HepG2 (cell line): ENCODE data around the gene SMIM38. TPM values are rescaled to one million over a fixed set of nuclear protein-coding genes. Genes with fewer than 3 reads are reported as not detected.

ENCODE experiments used
- ATAC-seq: fragments of 200-7000 bp; cut with Tn5 transposase; 3 replicates; pipeline ENCODE4 v1.9.1; 2020; ENCODE audit warnings: mild to moderate bottlenecking, moderate library complexity
- BruUV-seq: library from RNA; stranded (reverse); fragments of 400-500 nt; replicated peaks from 2 replicates; lab custom pipeline; 2021; lab: Mats Ljungman, UMichigan
- CTCF ChIA-PET: fragments of 300-600 bp; formaldehyde crosslinking; extraction: SDS; loops from one replicate; lab custom pipeline; 2021; ENCODE audit warnings: low total read pairs, inconsistent platforms, low intra/inter-chr PET ratio; lab: Yijun Ruan, JAX
- POLR2A ChIA-PET: fragments of 350-600 bp; sonication (Branson Sonifier 250); formaldehyde crosslinking; loops from one replicate; lab custom pipeline; 2020; ENCODE audit warnings: antibody characterized with exemption, inconsistent platforms; lab: Yijun Ruan, JAX
- DNase-seq: peaks from one replicate; pipeline ENCODE4 v3.0.0-alpha.2; 2015; ENCODE audit warnings: low spot score
- FAIRE-seq: peaks from 3 replicates; lab custom pipeline; 2011; peaks lifted over from hg19 to GRCh38; lab: Jason Lieb, UNC
- H2AFZ ChIP-seq: one replicate; pipeline ENCODE4 v1.6.1; 2011; ENCODE audit warnings: low read length, inconsistent platforms
- H3K27ac ChIP-seq: fragments of 300-600 bp; 3 replicates; pipeline ENCODE4 v1.8.0; 2011; ENCODE audit warnings: mixed run types, mild to moderate bottlenecking, mixed read lengths, low read length, inconsistent platforms; ENCODE audit not compliant: insufficient read depth; ENCODE audit errors: extremely low read length
- H3K27me3 ChIP-seq, 2 experiments: fragments of 200-600 bp in 1 of 2; 2 replicates in 1 of 2; 3 replicates in 1 of 2; pipeline versions ENCODE4 v1.6.0 to v1.8.0; 2011; ENCODE audit warnings: low read length in 2 of 2, mild to moderate bottlenecking in 2 of 2, moderate library complexity in 2 of 2, inconsistent platforms in 1 of 2; ENCODE audit not compliant: insufficient read depth in 2 of 2, control insufficient read depth in 1 of 2
- H3K36me3 ChIP-seq, 2 experiments: fragments of 200-600 bp in 1 of 2; replicated peaks in 1 of 2; 2 replicates in 1 of 2; 3 replicates in 1 of 2; pipeline versions ENCODE4 v1.5.1 to v1.8.0; 2011; ENCODE audit warnings: low read length in 2 of 2, inconsistent platforms in 1 of 2; ENCODE audit not compliant: insufficient read depth in 2 of 2, control insufficient read depth in 1 of 2
- H3K4me1 ChIP-seq: 2 replicates; pipeline ENCODE4 v1.5.1; 2012; ENCODE audit warnings: low read length, inconsistent platforms; ENCODE audit not compliant: insufficient read depth
- H3K4me2 ChIP-seq: 2 replicates; pipeline ENCODE4 v1.6.0; 2011; ENCODE audit warnings: low read depth, low read length, inconsistent platforms
- H3K4me3 ChIP-seq, 3 experiments: fragments of 200-600 bp in 1 of 3; sonication (generic), shearing (Covaris generic) in 1 of 3; replicated peaks in 1 of 3; 2 replicates each; pipeline ENCODE4 v1.5.1; 2011 to 2016; ENCODE audit warnings: low read length in 3 of 3, inconsistent platforms in 2 of 3, low read depth in 2 of 3, mild to moderate bottlenecking in 2 of 3, control low read depth in 1 of 3, mixed read lengths in 1 of 3; ENCODE audit not compliant: insufficient read depth in 1 of 3
- H3K79me2 ChIP-seq: one replicate; pipeline ENCODE4 v1.6.1; 2011; ENCODE audit warnings: low read length, inconsistent platforms; ENCODE audit not compliant: insufficient read depth
- H3K9ac ChIP-seq: 2 replicates; pipeline ENCODE4 v1.6.0; 2011; ENCODE audit warnings: mild to moderate bottlenecking, low read depth, low read length, inconsistent platforms; ENCODE audit not compliant: insufficient read depth
- H3K9me3 ChIP-seq: 2 replicates; pipeline ENCODE4 v1.5.1; 2012; ENCODE audit warnings: mild to moderate bottlenecking, low read length
- H4K20me1 ChIP-seq: 2 replicates; pipeline ENCODE4 v1.6.0; 2011; ENCODE audit warnings: inconsistent platforms, mild to moderate bottlenecking, low read length, moderate library complexity; ENCODE audit not compliant: insufficient read depth
- FOXC1 ChIP-seq: sonication (generic); formaldehyde crosslinking; IDR thresholded peaks from 2 replicates; pipeline ENCODE4 v1.8.0; 2022; ENCODE audit warnings: mild to moderate bottlenecking, missing genetic modification reagents, borderline replicate concordance
- GPN1 ChIP-seq: sonication (generic); formaldehyde crosslinking; IDR thresholded peaks from 2 replicates; pipeline ENCODE4 v1.5.1; 2020; ENCODE audit warnings: missing genetic modification reagents, borderline replicate concordance
- KLF15 ChIP-seq: sonication (generic); formaldehyde crosslinking; IDR thresholded peaks from 2 replicates; pipeline ENCODE4 v1.8.1; 2023; ENCODE audit warnings: borderline replicate concordance, mild to moderate bottlenecking, inconsistent platforms, missing genetic modification reagents, mixed read lengths
- SIX4 ChIP-seq: sonication (generic); formaldehyde crosslinking; IDR thresholded peaks from 2 replicates; pipeline ENCODE4 v1.4.0; 2020; ENCODE audit warnings: missing genetic modification reagents
- ZNF264 ChIP-seq: sonication (generic); formaldehyde crosslinking; IDR thresholded peaks from 2 replicates; pipeline ENCODE4 v1.4.0; 2020; ENCODE audit warnings: missing genetic modification reagents
- ZSCAN25 ChIP-seq: sonication (generic); formaldehyde crosslinking; IDR thresholded peaks from 2 replicates; pipeline ENCODE4 v1.8.0; 2022; ENCODE audit warnings: mild to moderate bottlenecking, missing genetic modification reagents
- WGBS: methylation state at CpG from one replicate; pipeline ENCODE4 v1.1.6; 2017; ENCODE audit warnings: low lambda C conversion rate; 5-methylcytosine and 5-hydroxymethylcytosine counted together
- in situ Hi-C: cut with HindIII; loops from 2 replicates; pipeline ENCODE4 v1.10.0; 2017; ENCODE audit warnings: low pct_unique_long_range_greater_than_20kb; ENCODE audit not compliant: extremely low pct_ligation_motif_present
- intact Hi-C: fragments of 100-400 bp; cut with micrococcal nuclease; formaldehyde crosslinking; loops from one replicate; pipeline ENCODE4 v1.10.0; 2022; ENCODE audit not compliant: unreplicated experiment
- polyA plus RNA-seq, 8 experiments: library from polyadenylated mRNA; depleted of rRNA in 3 of 8; stranded (reverse) in 7 of 8; unstranded in 1 of 8; fragments of >200 nt; fragmentation: Illumina TruSeq in 4 of 8; extraction: Trizol in 4 of 8; gene quantifications; 2 replicates each; pipeline versions ENCODE4 v1.2.1 to v1.2.3, GENCODE V29; 2011 to 2016; ENCODE audit warnings: low read depth in 4 of 8, missing spikeins in 1 of 8, mixed read lengths in 1 of 8; ENCODE audit not compliant: insufficient read depth in 1 of 8
- total RNA-seq, 5 experiments: library from RNA; depleted of rRNA; stranded (reverse); fragments of >200 nt; fragmentation: Illumina TruSeq; extraction: Trizol; gene quantifications; 2 replicates each; pipeline ENCODE4 v1.2.3, GENCODE V29; 2016; ENCODE audit warnings: low read depth in 1 of 5
- TF ChIP-seq, protein P1 (sequence below): sonication (generic); formaldehyde crosslinking; IDR thresholded peaks from one replicate; pipeline ENCODE4 v1.5.1; 2020; ENCODE audit warnings: mild to moderate bottlenecking, missing genetic modification reagents; ENCODE audit errors: not compliant biosample characterization
- TF ChIP-seq, protein P2 (sequence below): sonication (generic); formaldehyde crosslinking; IDR thresholded peaks from 2 replicates; pipeline ENCODE4 v1.4.0; 2020; ENCODE audit warnings: missing genetic modification reagents
- TF ChIP-seq, protein P3 (sequence below): sonication (generic); formaldehyde crosslinking; IDR thresholded peaks from 2 replicates; pipeline ENCODE4 v1.9.0; 2022; ENCODE audit warnings: low read depth, missing genetic modification reagents
- TF ChIP-seq, protein P4 (sequence below): sonication (generic); formaldehyde crosslinking; IDR thresholded peaks from 2 replicates; pipeline ENCODE4 v1.8.0; 2022; ENCODE audit warnings: missing genetic modification reagents, mild to moderate bottlenecking, moderate library complexity, borderline replicate concordance

Gene SMIM38
- total and polyA plus RNA-seq, 2 of the 13 experiments (the other 11 are each of a cell fraction or from before 2014, with no cell fraction given): 0.30 to 0.40 TPM

DNA sequence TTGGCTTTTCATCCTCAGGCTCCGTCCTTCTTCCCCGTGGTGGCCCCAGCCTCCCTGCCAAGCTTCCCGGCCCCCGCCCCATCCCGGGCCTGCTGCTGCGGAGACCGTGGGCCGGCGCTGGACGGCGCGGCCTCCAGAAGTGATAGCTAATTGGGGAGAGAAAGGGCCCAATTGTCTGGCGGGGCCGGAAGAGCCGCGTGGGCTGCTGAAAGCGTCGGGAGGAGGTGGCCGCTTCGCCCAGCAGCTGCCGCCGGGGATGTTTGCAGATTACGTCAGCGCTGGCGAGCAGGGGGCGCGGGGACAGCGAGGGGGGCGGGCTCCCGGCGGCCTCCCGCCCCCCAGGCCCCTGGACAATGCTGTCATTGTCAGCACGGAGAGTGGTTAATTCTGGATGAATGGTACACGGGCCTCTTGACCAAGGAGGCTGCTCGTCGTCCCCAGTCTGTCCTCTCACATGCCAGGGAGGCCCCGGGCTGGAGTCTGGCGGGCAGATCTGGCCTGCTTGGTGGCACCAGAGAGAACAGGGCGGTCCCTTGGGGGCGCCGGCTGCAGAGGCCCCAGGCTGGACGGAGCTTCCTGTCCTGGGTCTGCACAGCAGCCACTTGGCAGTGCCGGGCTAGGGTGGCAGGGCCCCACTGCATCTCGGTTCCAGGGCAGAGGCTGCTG is 1.6 kb downstream of the SMIM38 start:
- H3K27ac ChIP-seq: peak overlapping the region; percentile 59
- H3K9me3 ChIP-seq: no peaks in the 10 kb centered on the region
- no peaks in the 10 kb centered on the region for H4K20me1 ChIP-seq
- no peaks in the 10 kb centered on the region for H3K36me3 ChIP-seq
- FAIRE-seq (peak; percentile 50), ATAC-seq (peak; percentile 83), DNase-seq (peak; percentile 91)
- peak overlapping the region; percentile 68 for H3K9ac ChIP-seq
- H3K79me2 ChIP-seq: no peaks in the 10 kb centered on the region
- H3K4me2 ChIP-seq: peak overlapping the region; percentile 88
- intact Hi-C loops: no loop called here
- CTCF ChIA-PET: no interaction called here
- TSS peak; percentile 87 for BruUV-seq
- WGBS: 1% methylated on average over 22 of the region's 44 CpGs
- H3K4me3 ChIP-seq: peak overlapping the region; percentile 29 to 64 (median 46); a peak in 4 of 6 replicates
- peaks cover 65% of the 10 kb centered on the region for H3K4me1 ChIP-seq
- H3K27me3 ChIP-seq: no peaks in the 10 kb centered on the region
- POLR2A ChIA-PET: interaction anchor here (0.7 to 2.2 kb wide), 8 partner anchors 10 to 501 kb away, joined by 3 to 8 read pairs (median 4); no protein-coding TSS in a partner anchor
- H2AFZ ChIP-seq: no peak overlapping the region
- in situ Hi-C loops: no loop called here
- TF ChIP-seq, protein P1, sequence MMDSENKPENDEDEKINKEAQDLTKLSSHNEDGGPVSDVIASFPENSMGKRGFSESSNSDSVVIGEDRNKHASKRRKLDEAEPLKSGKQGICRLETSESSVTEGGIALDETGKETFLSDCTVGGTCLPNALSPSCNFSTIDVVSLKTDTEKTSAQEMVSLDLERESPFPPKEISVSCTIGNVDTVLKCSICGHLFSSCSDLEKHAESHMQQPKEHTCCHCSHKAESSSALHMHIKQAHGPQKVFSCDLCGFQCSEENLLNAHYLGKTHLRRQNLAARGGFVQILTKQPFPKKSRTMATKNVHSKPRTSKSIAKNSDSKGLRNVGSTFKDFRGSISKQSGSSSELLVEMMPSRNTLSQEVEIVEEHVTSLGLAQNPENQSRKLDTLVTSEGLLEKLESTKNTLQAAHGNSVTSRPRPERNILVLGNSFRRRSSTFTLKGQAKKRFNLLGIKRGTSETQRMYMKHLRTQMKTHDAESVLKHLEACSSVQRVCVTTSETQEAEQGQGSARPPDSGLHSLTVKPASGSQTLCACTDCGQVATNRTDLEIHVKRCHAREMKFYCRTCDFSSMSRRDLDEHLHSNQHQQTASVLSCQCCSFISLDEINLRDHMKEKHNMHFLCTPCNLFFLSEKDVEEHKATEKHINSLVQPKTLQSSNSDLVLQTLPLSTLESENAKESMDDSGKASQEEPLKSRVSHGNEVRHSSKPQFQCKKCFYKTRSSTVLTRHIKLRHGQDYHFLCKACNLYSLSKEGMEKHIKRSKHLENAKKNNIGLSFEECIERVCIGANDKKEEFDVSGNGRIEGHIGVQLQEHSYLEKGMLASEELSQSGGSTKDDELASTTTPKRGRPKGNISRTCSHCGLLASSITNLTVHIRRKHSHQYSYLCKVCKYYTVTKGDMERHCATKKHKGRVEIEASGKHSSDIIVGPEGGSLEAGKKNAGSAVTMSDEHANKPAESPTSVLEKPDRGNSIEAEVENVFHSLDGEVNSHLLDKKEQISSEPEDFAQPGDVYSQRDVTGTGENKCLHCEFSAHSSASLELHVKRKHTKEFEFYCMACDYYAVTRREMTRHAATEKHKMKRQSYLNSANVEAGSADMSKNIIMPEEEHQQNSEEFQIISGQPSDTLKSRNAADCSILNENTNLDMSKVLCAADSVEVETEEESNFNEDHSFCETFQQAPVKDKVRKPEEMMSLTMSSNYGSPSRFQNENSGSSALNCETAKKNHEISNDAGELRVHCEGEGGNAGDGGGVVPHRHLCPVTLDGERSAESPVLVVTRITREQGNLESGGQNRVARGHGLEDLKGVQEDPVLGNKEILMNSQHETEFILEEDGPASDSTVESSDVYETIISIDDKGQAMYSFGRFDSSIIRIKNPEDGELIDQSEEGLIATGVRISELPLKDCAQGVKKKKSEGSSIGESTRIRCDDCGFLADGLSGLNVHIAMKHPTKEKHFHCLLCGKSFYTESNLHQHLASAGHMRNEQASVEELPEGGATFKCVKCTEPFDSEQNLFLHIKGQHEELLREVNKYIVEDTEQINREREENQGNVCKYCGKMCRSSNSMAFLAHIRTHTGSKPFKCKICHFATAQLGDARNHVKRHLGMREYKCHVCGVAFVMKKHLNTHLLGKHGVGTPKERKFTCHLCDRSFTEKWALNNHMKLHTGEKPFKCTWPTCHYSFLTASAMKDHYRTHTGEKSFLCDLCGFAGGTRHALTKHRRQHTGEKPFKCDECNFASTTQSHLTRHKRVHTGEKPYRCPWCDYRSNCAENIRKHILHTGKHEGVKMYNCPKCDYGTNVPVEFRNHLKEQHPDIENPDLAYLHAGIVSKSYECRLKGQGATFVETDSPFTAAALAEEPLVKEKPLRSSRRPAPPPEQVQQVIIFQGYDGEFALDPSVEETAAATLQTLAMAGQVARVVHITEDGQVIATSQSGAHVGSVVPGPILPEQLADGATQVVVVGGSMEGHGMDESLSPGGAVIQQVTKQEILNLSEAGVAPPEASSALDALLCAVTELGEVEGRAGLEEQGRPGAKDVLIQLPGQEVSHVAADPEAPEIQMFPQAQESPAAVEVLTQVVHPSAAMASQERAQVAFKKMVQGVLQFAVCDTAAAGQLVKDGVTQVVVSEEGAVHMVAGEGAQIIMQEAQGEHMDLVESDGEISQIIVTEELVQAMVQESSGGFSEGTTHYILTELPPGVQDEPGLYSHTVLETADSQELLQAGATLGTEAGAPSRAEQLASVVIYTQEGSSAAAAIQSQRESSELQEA (CRISPR knock-in tag): no peak
- TF ChIP-seq GPN1 (CRISPR knock-in tag) (no peak), KLF15 (CRISPR knock-in tag) (peak; percentile 24; the same call in 1 of the 2 replicates), ZNF264 (CRISPR knock-in tag) (0 out of 2 replicates have a peak, but pooled peaks have one; percentile 19), ZSCAN25 (CRISPR knock-in tag) (no peak), SIX4 (CRISPR knock-in tag) (0 out of 2 replicates have a peak, but pooled peaks have one; percentile 18), FOXC1 (no peak)
- TF ChIP-seq, protein P2, sequence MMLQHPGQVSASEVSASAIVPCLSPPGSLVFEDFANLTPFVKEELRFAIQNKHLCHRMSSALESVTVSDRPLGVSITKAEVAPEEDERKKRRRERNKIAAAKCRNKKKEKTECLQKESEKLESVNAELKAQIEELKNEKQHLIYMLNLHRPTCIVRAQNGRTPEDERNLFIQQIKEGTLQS (CRISPR knock-in tag): peak; percentile 84
- TF ChIP-seq, protein P3, sequence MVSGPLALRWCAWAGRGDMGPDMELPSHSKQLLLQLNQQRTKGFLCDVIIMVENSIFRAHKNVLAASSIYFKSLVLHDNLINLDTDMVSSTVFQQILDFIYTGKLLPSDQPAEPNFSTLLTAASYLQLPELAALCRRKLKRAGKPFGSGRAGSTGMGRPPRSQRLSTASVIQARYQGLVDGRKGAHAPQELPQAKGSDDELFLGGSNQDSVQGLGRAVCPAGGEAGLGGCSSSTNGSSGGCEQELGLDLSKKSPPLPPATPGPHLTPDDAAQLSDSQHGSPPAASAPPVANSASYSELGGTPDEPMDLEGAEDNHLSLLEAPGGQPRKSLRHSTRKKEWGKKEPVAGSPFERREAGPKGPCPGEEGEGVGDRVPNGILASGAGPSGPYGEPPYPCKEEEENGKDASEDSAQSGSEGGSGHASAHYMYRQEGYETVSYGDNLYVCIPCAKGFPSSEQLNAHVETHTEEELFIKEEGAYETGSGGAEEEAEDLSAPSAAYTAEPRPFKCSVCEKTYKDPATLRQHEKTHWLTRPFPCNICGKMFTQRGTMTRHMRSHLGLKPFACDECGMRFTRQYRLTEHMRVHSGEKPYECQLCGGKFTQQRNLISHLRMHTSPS (CRISPR knock-in tag): peak; percentile 88
- TF ChIP-seq, protein P4, sequence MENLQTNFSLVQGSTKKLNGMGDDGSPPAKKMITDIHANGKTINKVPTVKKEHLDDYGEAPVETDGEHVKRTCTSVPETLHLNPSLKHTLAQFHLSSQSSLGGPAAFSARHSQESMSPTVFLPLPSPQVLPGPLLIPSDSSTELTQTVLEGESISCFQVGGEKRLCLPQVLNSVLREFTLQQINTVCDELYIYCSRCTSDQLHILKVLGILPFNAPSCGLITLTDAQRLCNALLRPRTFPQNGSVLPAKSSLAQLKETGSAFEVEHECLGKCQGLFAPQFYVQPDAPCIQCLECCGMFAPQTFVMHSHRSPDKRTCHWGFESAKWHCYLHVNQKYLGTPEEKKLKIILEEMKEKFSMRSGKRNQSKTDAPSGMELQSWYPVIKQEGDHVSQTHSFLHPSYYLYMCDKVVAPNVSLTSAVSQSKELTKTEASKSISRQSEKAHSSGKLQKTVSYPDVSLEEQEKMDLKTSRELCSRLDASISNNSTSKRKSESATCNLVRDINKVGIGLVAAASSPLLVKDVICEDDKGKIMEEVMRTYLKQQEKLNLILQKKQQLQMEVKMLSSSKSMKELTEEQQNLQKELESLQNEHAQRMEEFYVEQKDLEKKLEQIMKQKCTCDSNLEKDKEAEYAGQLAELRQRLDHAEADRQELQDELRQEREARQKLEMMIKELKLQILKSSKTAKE (CRISPR knock-in tag): peak; percentile 58; the same call in 1 of the 2 replicates
